ENCODE data around the gene WDR93.

Gene WDR93

GRCh38 chr15:89693091-89693490 is 2.5 kb downstream of the WDR93 start:
- no peak for DNase-seq

GRCh38 chr15:89693696-89694095 is 3.1 kb downstream of the WDR93 start:
- DNase-seq = no peak

- DNase-seq = no peak
These were observed 4.6 kb downstream of the WDR93 start for GRCh38 chr15:89695198-89695597.

- DNase-seq = no peak
These were observed 13.8 kb downstream of the WDR93 start for GRCh38 chr15:89704411-89704810.

GRCh38 chr15:89707577-89707976 is 17.0 kb downstream of the WDR93 start:
- DNase-seq = no peak

GRCh38 chr15:89714775-89715174 is 24.2 kb downstream of the WDR93 start:
- no peak for DNase-seq

GRCh38 chr15:89723031-89723430 is 32.4 kb downstream of the WDR93 start:
- no peak for DNase-seq

GRCh38 chr15:89724621-89725020 is 34.0 kb downstream of the WDR93 start:
- no peak for DNase-seq

GRCh38 chr15:89725064-89725463 is 34.5 kb downstream of the WDR93 start:
- no peak for DNase-seq

GRCh38 chr15:89728254-89728653 is 37.6 kb downstream of the WDR93 start:
- no peak for DNase-seq

- DNase-seq = no peak
These were observed 40.7 kb downstream of the WDR93 start for GRCh38 chr15:89731275-89731674.

- no peak for DNase-seq
These were observed 42.0 kb downstream of the WDR93 start for GRCh38 chr15:89732451-89733172.

GRCh38 chr15:89735773-89736172 is 45.2 kb downstream of the WDR93 start:
- no peak for DNase-seq

GRCh38 chr15:89740137-89740536 is 49.5 kb downstream of the WDR93 start:
- peak; percentile 63 for DNase-seq

GRCh38 chr15:89743011-89743410 is 52.4 kb downstream of the WDR93 start:
- no peak for DNase-seq

- no peak for DNase-seq
These were observed 53.0 kb downstream of the WDR93 start for GRCh38 chr15:89743594-89743993.

GRCh38 chr15:89745131-89745530 is 54.5 kb downstream of the WDR93 start:
- no peak for DNase-seq

- DNase-seq = no peak
These were observed 55.2 kb downstream of the WDR93 start for GRCh38 chr15:89745768-89746167.

GRCh38 chr15:89746386-89746780 is 55.8 kb downstream of the WDR93 start:
- DNase-seq = no peak

- DNase-seq = no peak
These were observed 57.4 kb downstream of the WDR93 start for GRCh38 chr15:89747708-89748682.

- no peak for DNase-seq
These were observed 58.4 kb downstream of the WDR93 start for GRCh38 chr15:89749054-89749453.

GRCh38 chr15:89749526-89749925 is 58.9 kb downstream of the WDR93 start:
- no peak for DNase-seq

GRCh38 chr15:89749951-89750559 is 59.4 kb downstream of the WDR93 start:
- DNase-seq = peak; percentile 4
